ENCODE data around the gene EIF4E2. TPM values are rescaled to one million over a fixed set of nuclear protein-coding genes. Genes with fewer than 3 reads are reported as not detected.

EIF4E2 gene
- polyA plus RNA-seq, 1 experiment, result 23.1 TPM

DNA sequence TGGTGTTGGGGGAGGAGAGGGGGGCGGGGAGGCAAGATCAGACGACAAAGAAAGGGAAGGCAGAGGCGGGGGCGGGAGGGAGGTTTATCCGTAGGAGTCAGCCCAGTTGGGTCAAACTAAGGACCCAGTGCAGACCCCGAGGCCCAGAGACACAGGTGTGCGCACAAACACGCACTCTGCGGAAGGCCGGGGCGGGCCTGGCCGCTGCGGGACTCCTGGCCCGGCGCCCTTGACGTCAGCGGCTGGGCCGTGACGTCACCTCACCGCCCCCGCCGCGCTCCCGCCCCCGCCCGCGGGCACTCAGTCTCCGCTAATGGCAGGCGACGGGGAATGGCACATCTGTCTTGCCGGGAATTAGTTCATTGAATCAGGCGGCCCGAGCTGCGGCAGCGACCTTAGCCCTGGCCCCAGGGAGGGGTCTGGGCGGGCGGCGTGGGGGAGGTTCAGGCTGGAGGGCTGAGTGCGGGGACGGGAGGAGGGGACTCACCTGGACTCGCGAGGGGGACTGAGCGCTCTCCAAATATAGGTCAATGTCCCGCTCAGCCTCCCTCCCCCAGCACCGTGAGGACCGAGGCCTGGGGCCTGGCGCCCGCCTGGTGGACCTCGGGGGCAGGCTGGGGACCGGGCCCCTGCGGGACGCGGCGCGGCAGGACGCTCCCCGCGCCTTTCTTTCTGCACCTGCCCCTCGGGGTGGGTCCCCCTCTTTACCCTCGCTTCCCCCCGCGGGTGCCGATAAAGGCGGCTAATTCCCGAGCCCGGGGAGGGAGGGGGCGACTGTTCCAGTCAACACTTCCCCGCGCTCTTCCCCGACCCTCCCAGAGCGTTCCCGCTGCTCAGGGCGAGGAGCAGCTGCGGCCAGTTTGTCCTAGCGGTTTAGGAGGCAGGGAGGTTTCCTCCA, 47.3 kb upstream of the EIF4E2 start:
- H3K36me3 ChIP-seq (ENCODE audit: control insufficient read depth, insufficient read depth, low read length), result no peaks in the 10 kb centered on the region
- TF ChIP-seq, protein P1, sequence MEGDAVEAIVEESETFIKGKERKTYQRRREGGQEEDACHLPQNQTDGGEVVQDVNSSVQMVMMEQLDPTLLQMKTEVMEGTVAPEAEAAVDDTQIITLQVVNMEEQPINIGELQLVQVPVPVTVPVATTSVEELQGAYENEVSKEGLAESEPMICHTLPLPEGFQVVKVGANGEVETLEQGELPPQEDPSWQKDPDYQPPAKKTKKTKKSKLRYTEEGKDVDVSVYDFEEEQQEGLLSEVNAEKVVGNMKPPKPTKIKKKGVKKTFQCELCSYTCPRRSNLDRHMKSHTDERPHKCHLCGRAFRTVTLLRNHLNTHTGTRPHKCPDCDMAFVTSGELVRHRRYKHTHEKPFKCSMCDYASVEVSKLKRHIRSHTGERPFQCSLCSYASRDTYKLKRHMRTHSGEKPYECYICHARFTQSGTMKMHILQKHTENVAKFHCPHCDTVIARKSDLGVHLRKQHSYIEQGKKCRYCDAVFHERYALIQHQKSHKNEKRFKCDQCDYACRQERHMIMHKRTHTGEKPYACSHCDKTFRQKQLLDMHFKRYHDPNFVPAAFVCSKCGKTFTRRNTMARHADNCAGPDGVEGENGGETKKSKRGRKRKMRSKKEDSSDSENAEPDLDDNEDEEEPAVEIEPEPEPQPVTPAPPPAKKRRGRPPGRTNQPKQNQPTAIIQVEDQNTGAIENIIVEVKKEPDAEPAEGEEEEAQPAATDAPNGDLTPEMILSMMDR (IDR thresholded peaks at IDR 0.05; ENCODE audit: insufficient read depth, low read depth, low read length), result no peak
- H3K27me3 ChIP-seq (ENCODE audit: control insufficient read depth, insufficient read depth, low read length), result peaks cover 41% of the 10 kb centered on the region
- ChIA-PET POLR2A (no interaction called here), CTCF (interaction anchor here (0.7 kb wide), 1 partner anchor 19 kb away, joined by 3 read pairs; no protein-coding TSS in a partner anchor)
- peak overlapping the region; percentile 4; the same call in 1 of the 2 replicates for H3K4me3 ChIP-seq (ENCODE audit: low read depth, low read length)
- no peak for DNase-seq (ENCODE audit: low read depth)

DNA sequence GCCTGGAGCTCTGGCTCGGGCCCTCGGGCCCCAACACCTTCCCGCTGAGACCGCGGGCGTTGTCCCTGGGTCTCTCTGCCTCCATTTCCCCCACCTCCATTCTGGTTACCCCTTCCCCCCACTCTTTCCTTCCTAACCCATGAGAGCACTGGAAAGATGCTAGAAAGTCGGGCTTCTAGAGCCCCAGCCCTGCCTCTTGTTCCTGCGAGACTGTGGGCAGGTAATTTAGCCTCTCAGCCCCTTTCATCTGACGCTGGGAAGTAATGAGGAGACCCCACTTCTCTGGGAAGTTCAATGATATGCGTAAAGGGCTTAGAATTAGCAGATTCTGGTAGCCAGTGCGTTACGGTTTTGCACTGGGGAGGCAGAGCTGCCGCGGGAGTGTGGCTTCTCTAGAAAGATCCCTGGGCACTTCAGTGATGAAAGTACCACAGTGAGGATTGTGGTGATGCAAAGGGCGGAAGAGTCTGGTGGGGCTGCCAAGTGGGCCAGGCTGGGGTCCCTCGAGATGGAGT, 46.6 kb upstream of the EIF4E2 start:
- CTCF ChIA-PET, result interaction anchor here (0.7 kb wide), 1 partner anchor 18 kb away, joined by 3 read pairs; no protein-coding TSS in a partner anchor

GRCh38 chr2:232504438-232504837, 46.1 kb upstream of the EIF4E2 start:
- CTCF ChIA-PET, result no interaction called here
- DNase-seq (ENCODE audit: low read depth), result no peak
- Histone ChIP-seq H3K36me3 (ENCODE audit: control insufficient read depth, insufficient read depth, low read length) (no peaks in the 10 kb centered on the region), H3K4me3 (ENCODE audit: low read depth, low read length) (no peak overlapping the region), H3K27me3 (ENCODE audit: control insufficient read depth, insufficient read depth, low read length) (peaks cover 38% of the 10 kb centered on the region)
- POLR2A ChIA-PET, result no interaction called here
- TF ChIP-seq, protein P1 (IDR thresholded peaks at IDR 0.05; ENCODE audit: insufficient read depth, low read depth, low read length), result no peak

More for the DNA sequence above, 46.6 kb upstream of the EIF4E2 start:
- Histone ChIP-seq H3K36me3 (ENCODE audit: control insufficient read depth, insufficient read depth, low read length) (no peaks in the 10 kb centered on the region), H3K4me3 (ENCODE audit: low read depth, low read length) (no peak overlapping the region), H3K27me3 (ENCODE audit: control insufficient read depth, insufficient read depth, low read length) (peaks cover 38% of the 10 kb centered on the region)
- DNase-seq (ENCODE audit: low read depth), result no peak
- TF ChIP-seq, protein P1 (IDR thresholded peaks at IDR 0.05; ENCODE audit: insufficient read depth, low read depth, low read length), result no peak
- POLR2A ChIA-PET, result no interaction called here

DNA sequence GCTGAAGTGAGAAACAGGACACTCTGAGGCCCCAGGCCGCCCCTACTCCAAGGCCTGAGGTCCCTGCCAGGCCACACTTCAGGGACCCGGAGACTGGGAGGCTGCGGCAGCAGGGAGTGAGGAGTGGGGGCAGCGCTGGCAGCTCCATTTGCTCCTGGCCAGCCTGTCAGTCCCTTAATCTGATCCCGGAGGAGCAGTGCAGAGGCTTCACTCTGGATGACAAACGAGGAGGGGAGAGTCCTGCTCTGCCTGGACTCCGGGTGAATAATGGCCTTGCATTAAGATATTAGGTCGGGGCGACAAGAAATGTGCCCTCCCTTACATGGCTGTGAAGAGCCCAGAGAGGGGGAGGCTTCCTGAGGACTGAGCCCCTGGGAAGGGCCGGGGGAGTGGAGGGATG, 44.6 kb upstream of the EIF4E2 start:
- ChIA-PET CTCF (no interaction called here), POLR2A (no interaction called here)
- DNase-seq (ENCODE audit: low read depth), result no peak
- H3K27me3 ChIP-seq (ENCODE audit: control insufficient read depth, insufficient read depth, low read length), result peaks cover 38% of the 10 kb centered on the region
- TF ChIP-seq, protein P1 (IDR thresholded peaks at IDR 0.05; ENCODE audit: insufficient read depth, low read depth, low read length), result no peak
- no peak overlapping the region for H3K4me3 ChIP-seq (ENCODE audit: low read depth, low read length)
- H3K36me3 ChIP-seq (ENCODE audit: control insufficient read depth, insufficient read depth, low read length), result no peaks in the 10 kb centered on the region

GRCh38 chr2:232506709-232507108, 43.8 kb upstream of the EIF4E2 start:
- TF ChIP-seq, protein P1 (IDR thresholded peaks at IDR 0.05; ENCODE audit: insufficient read depth, low read depth, low read length), result no peak
- CTCF ChIA-PET, result interaction anchor here (2.4 kb wide), 1 partner anchor 15 kb away, joined by 15 read pairs; no protein-coding TSS in a partner anchor
- Histone ChIP-seq H3K4me3 (ENCODE audit: low read depth, low read length) (no peak overlapping the region), H3K27me3 (ENCODE audit: control insufficient read depth, insufficient read depth, low read length) (peaks cover 38% of the 10 kb centered on the region), H3K36me3 (ENCODE audit: control insufficient read depth, insufficient read depth, low read length) (no peaks in the 10 kb centered on the region)
- POLR2A ChIA-PET, result no interaction called here
- DNase-seq (ENCODE audit: low read depth), result no peak

Measured in BJ (cell line).